GM19025 (cell line): ENCODE measurements around the gene TSHZ2.
"Not testable (repeated sequence)": the region's sequence is repeated elsewhere in the genome, so short reads cannot be mapped to it uniquely, and the experiment has no call there.

ENCODE experiments used
- ATAC-seq: cut with Tn5 transposase; IDR thresholded peaks from one replicate; pipeline ENCODE4 v1.9.1; 2021; ENCODE audit warnings: mild to moderate bottlenecking, low read depth, moderate library complexity; ENCODE audit not compliant: unreplicated experiment

TSHZ2 gene

GRCh38 chr20:52958211-52958610, 13.9 kb upstream of the TSHZ2 start:
- no peak for ATAC-seq

GRCh38 chr20:52959125-52959524, 13.0 kb upstream of the TSHZ2 start:
- no peak for ATAC-seq

GRCh38 chr20:52962183-52962582, 10.0 kb upstream of the TSHZ2 start:
- ATAC-seq: no peak

- ATAC-seq: no peak
These were observed 9.0 kb upstream of the TSHZ2 start for GRCh38 chr20:52963131-52963530.

GRCh38 chr20:52964131-52964530, 8.0 kb upstream of the TSHZ2 start:
- ATAC-seq: no peak

GRCh38 chr20:52965380-52965779, 6.8 kb upstream of the TSHZ2 start:
- no peak for ATAC-seq

- ATAC-seq: no peak
These were observed 6.3 kb upstream of the TSHZ2 start for GRCh38 chr20:52965819-52966218.

- not testable (repeated sequence) for ATAC-seq
These were observed 5.6 kb upstream of the TSHZ2 start for GRCh38 chr20:52966543-52966942.

GRCh38 chr20:52971498-52972189, 514 bp upstream of the TSHZ2 start:
- ATAC-seq: no peak

GRCh38 chr20:52972965-52973819, 1.0 kb downstream of the TSHZ2 start:
- ATAC-seq: no peak

- no peak for ATAC-seq
These were observed 2.0 kb downstream of the TSHZ2 start for GRCh38 chr20:52974179-52974594.

GRCh38 chr20:52975029-52975732, 3.0 kb downstream of the TSHZ2 start:
- no peak for ATAC-seq

GRCh38 chr20:52975803-52976531, 3.8 kb downstream of the TSHZ2 start:
- ATAC-seq: no peak

- ATAC-seq: no peak
These were observed 6.7 kb downstream of the TSHZ2 start for GRCh38 chr20:52978851-52979250.

GRCh38 chr20:52981051-52981450, 8.9 kb downstream of the TSHZ2 start:
- no peak for ATAC-seq

- ATAC-seq: no peak
These were observed 11.7 kb downstream of the TSHZ2 start for GRCh38 chr20:52983726-52984450.

- no peak for ATAC-seq
These were observed 12.3 kb downstream of the TSHZ2 start for GRCh38 chr20:52984451-52984810.

- ATAC-seq: no peak
These were observed 13.5 kb downstream of the TSHZ2 start for GRCh38 chr20:52985687-52986086.

GRCh38 chr20:52987295-52987694, 15.1 kb downstream of the TSHZ2 start:
- no peak for ATAC-seq

GRCh38 chr20:52991830-52992229, 19.7 kb downstream of the TSHZ2 start:
- ATAC-seq: no peak
